Astrocyte (in vitro differentiated cells and primary cell): ENCODE measurements around the gene PRRT1B. TPM values are rescaled to one million over a fixed set of nuclear protein-coding genes. Genes with fewer than 3 reads are reported as not detected.

ENCODE experiments used
- DNase-seq: peaks from one replicate; pipeline ENCODE4 v3.0.0-alpha.2; 2010; ENCODE audit warnings: low read depth
- FAIRE-seq: peaks from 2 replicates; lab custom pipeline; 2011; peaks lifted over from hg19 to GRCh38; lab: Jason Lieb, UNC
- H2AFZ ChIP-seq: 2 replicates; pipeline ENCODE4 v1.6.0; 2012; ENCODE audit warnings: low read depth, low read length, inconsistent platforms
- H3K27ac ChIP-seq: 2 replicates; pipeline ENCODE4 v1.5.1; 2011; ENCODE audit warnings: low read depth, low read length, inconsistent platforms
- H3K27me3 ChIP-seq: 2 replicates; pipeline ENCODE4 v1.6.0; 2011; ENCODE audit warnings: low read length, inconsistent platforms; ENCODE audit not compliant: insufficient read depth
- H3K36me3 ChIP-seq: 2 replicates; pipeline ENCODE4 v1.5.1; 2011; ENCODE audit warnings: low read length, inconsistent platforms; ENCODE audit not compliant: insufficient read depth
- H3K4me1 ChIP-seq: 2 replicates; pipeline ENCODE4 v1.5.1; 2011; ENCODE audit warnings: low read length, inconsistent platforms; ENCODE audit not compliant: insufficient read depth
- H3K4me2 ChIP-seq: 2 replicates; pipeline ENCODE4 v1.6.0; 2012; ENCODE audit warnings: low read length, inconsistent platforms
- H3K4me3 ChIP-seq: 2 replicates; pipeline ENCODE4 v1.5.1; 2011; ENCODE audit warnings: low read depth, mild to moderate bottlenecking, low read length, inconsistent platforms; ENCODE audit not compliant: insufficient read depth
- H3K79me2 ChIP-seq: 2 replicates; pipeline ENCODE4 v1.6.0; 2012; ENCODE audit warnings: mild to moderate bottlenecking, low read length, inconsistent platforms; ENCODE audit not compliant: insufficient read depth
- H3K9ac ChIP-seq: 2 replicates; pipeline ENCODE4 v1.6.0; 2012; ENCODE audit warnings: mild to moderate bottlenecking, low read length, inconsistent platforms
- H3K9me3 ChIP-seq: 2 replicates; pipeline ENCODE4 v1.5.1; 2012; ENCODE audit warnings: low read depth, mild to moderate bottlenecking, low read length, inconsistent platforms; ENCODE audit not compliant: insufficient read depth
- H4K20me1 ChIP-seq: 2 replicates; pipeline ENCODE4 v1.6.0; 2012; ENCODE audit warnings: low read length, inconsistent platforms; ENCODE audit not compliant: insufficient read depth
- H3K27ac Mint-ChIP-seq: one replicate; pipeline ENCODE4 v1.8.0; 2021; ENCODE audit warnings: mild to moderate bottlenecking, mixed read lengths; ENCODE audit not compliant: unreplicated experiment
- H3K27me3 Mint-ChIP-seq: one replicate; pipeline ENCODE4 v1.8.0; 2021; ENCODE audit warnings: low read depth, mixed read lengths; ENCODE audit not compliant: unreplicated experiment
- H3K36me3 Mint-ChIP-seq: one replicate; pipeline ENCODE4 v1.8.0; 2021; ENCODE audit warnings: low read depth, mixed read lengths; ENCODE audit not compliant: unreplicated experiment
- H3K4me1 Mint-ChIP-seq: one replicate; pipeline ENCODE4 v1.8.0; 2021; ENCODE audit warnings: low read depth, mixed read lengths; ENCODE audit not compliant: unreplicated experiment
- H3K4me3 Mint-ChIP-seq: one replicate; pipeline ENCODE4 v1.8.0; 2021; ENCODE audit warnings: mild to moderate bottlenecking, moderate library complexity, mixed read lengths; ENCODE audit not compliant: unreplicated experiment
- H3K9me3 Mint-ChIP-seq: one replicate; pipeline ENCODE4 v1.8.0; 2021; ENCODE audit warnings: mild to moderate bottlenecking, mixed read lengths; ENCODE audit not compliant: unreplicated experiment
- CTCF ChIP-seq: IDR thresholded peaks from 2 replicates; pipeline ENCODE4 v1.5.1; 2011; ENCODE audit warnings: low read depth, mild to moderate bottlenecking, inconsistent platforms, low read length, moderate library complexity; ENCODE audit not compliant: insufficient read depth
- EZH2 ChIP-seq: IDR thresholded peaks from 2 replicates; pipeline ENCODE4 v1.6.1; 2012; ENCODE audit warnings: mild to moderate bottlenecking, low read length, inconsistent platforms; ENCODE audit not compliant: insufficient read depth
- total RNA-seq: library from RNA; stranded (reverse); gene quantifications from 2 replicates; pipeline ENCODE4 v1.2.1, GENCODE V29; 2021

The PRRT1B gene
- total RNA-seq, 1 donor from 2014 or later, result not detected

GRCh38 chr9:131605770-131606590 lies 60.7 kb downstream of the PRRT1B start:
- H3K27ac Mint-ChIP-seq, result no peak overlapping the region

DNA sequence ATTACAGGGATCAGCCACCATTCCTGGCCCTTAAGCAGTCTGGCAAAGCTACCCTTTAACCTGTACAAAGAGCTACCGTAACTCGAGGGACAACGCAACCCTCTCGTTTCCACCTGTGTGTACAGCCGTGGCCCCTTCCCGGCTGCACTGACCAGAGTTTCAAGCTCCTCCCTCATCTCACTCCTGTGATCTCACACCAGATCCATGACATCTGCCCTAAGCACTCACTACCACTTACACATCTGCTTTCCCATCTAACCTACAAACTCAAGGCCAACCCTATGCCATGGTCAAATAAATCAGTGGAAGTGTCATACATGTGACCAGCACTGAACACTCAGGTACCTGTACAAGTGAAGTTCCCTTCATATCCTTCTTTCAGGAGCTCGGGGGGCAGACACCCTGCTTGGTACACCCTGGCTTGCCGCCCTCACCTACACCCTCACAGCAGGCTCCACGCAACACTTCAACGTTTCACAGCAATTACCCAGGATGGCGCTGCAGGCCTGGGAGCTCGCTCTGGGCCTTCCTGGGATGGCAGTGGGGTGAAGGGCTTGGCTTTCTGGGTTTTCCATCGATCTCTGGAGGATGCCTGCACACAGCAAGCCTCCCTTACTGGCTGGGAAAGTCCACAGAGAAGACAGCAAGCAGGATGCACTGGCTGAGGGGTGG lies 61.7 kb downstream of the PRRT1B start:
- Histone ChIP-seq H3K4me1 (peaks cover 37% of the 10 kb centered on the region), H3K27ac (no peak overlapping the region), H3K4me2 (no peak overlapping the region), H3K27me3 (no peaks in the 10 kb centered on the region), H3K79me2 (no peaks in the 10 kb centered on the region), H3K4me3 (no peak overlapping the region), H3K9ac (no peak overlapping the region), H3K36me3 (no peaks in the 10 kb centered on the region), H2AFZ (no peak overlapping the region), H3K9me3 (no peaks in the 10 kb centered on the region), H4K20me1 (peaks cover 14% of the 10 kb centered on the region)
- Mint-ChIP-seq H3K4me3 (no peak overlapping the region), H3K4me1 (peaks cover 31% of the 10 kb centered on the region), H3K27me3 (no peaks in the 10 kb centered on the region), H3K36me3 (peaks cover 28% of the 10 kb centered on the region), H3K9me3 (no peaks in the 10 kb centered on the region), H3K27ac (peak overlapping the region; percentile 0)
- TF ChIP-seq EZH2 (no peak), CTCF (no peak)
- DNase-seq (no peak), FAIRE-seq (no peak)

More at GRCh38 chr9:131605770-131606590, 60.7 kb downstream of the PRRT1B start:
- TF ChIP-seq EZH2 (no peak), CTCF (no peak)
- Mint-ChIP-seq H3K4me1 (peaks cover 31% of the 10 kb centered on the region), H3K27me3 (no peaks in the 10 kb centered on the region), H3K36me3 (peaks cover 29% of the 10 kb centered on the region), H3K4me3 (no peak overlapping the region), H3K9me3 (no peaks in the 10 kb centered on the region)
- no peak overlapping the region for H3K4me2 ChIP-seq
- FAIRE-seq, result no peak
- peak; percentile 44 for DNase-seq
- H3K36me3 ChIP-seq, result no peaks in the 10 kb centered on the region
- H3K27ac ChIP-seq, result no peak overlapping the region
- H4K20me1 ChIP-seq, result peaks cover 14% of the 10 kb centered on the region
- H3K27me3 ChIP-seq, result no peaks in the 10 kb centered on the region
- H3K4me1 ChIP-seq, result peaks cover 37% of the 10 kb centered on the region
- H3K79me2 ChIP-seq, result no peaks in the 10 kb centered on the region
- no peak overlapping the region for H2AFZ ChIP-seq
- H3K4me3 ChIP-seq, result no peak overlapping the region
- H3K9me3 ChIP-seq, result no peaks in the 10 kb centered on the region
- no peak overlapping the region for H3K9ac ChIP-seq
